ENCODE results near the gene MED13. TPM values are rescaled to one million over a fixed set of nuclear protein-coding genes. Genes with fewer than 3 reads are reported as not detected.

The MED13 gene, protein sequence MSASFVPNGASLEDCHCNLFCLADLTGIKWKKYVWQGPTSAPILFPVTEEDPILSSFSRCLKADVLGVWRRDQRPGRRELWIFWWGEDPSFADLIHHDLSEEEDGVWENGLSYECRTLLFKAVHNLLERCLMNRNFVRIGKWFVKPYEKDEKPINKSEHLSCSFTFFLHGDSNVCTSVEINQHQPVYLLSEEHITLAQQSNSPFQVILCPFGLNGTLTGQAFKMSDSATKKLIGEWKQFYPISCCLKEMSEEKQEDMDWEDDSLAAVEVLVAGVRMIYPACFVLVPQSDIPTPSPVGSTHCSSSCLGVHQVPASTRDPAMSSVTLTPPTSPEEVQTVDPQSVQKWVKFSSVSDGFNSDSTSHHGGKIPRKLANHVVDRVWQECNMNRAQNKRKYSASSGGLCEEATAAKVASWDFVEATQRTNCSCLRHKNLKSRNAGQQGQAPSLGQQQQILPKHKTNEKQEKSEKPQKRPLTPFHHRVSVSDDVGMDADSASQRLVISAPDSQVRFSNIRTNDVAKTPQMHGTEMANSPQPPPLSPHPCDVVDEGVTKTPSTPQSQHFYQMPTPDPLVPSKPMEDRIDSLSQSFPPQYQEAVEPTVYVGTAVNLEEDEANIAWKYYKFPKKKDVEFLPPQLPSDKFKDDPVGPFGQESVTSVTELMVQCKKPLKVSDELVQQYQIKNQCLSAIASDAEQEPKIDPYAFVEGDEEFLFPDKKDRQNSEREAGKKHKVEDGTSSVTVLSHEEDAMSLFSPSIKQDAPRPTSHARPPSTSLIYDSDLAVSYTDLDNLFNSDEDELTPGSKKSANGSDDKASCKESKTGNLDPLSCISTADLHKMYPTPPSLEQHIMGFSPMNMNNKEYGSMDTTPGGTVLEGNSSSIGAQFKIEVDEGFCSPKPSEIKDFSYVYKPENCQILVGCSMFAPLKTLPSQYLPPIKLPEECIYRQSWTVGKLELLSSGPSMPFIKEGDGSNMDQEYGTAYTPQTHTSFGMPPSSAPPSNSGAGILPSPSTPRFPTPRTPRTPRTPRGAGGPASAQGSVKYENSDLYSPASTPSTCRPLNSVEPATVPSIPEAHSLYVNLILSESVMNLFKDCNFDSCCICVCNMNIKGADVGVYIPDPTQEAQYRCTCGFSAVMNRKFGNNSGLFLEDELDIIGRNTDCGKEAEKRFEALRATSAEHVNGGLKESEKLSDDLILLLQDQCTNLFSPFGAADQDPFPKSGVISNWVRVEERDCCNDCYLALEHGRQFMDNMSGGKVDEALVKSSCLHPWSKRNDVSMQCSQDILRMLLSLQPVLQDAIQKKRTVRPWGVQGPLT (N-terminal part only)
- 6.3 and 9.2 TPM in 2 replicates for polyA plus RNA-seq (2012; rRNA removed)
- polyA plus RNA-seq (2012; cell fraction: cytosol; rRNA removed), result 8.7 and 9.3 TPM in 2 replicates
- 10.0 and 18.3 TPM in 2 replicates for polyA plus RNA-seq (2012; cell fraction: nucleus; rRNA removed)

DNA sequence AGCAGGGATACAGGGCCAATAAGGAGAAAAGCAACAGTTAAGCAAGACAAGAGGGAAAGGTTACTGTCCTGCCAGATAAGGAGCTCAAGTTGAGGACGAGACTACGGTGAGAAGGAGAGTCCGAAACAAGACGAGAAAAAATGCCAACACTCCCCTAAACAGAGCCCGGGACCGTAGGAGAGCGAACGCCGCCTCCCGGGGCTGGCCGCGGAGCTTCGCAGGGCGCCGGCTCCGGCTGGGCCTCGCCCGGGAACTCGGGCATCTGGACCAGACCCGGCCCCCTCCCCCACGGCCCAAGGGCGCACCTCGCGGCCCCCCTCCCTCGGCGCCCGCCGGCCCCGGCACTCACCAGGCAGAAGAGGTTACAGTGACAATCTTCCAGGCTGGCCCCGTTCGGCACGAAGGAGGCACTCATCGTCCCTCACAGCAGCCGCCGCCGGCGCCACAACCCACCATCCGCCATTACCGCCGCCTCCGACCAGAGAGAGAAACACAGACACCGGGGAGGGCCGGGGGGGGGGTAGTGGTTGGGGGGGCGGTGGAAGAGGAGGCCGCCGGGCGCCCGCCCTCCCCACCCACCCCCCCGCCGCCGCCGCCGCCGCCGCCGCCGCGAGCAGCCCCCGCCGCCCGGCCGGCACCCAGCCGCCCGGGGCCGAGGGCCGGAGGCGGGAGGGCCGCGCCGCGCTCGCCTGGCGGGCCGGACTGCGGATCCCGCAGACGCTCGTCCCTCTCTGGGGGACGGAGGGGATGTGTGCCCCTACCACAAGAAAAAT is at the start of gene MED13:
Gene MED13 (minus strand): TSS at position 488 of the 773 bp plus-strand sequence. CDS start 73 bp downstream, at position 415.
- POLR2A ChIA-PET, result interaction anchor here (1.1 kb wide), 1 partner anchor 11 kb away, joined by 5 read pairs; no protein-coding TSS in a partner anchor
- peaks cover 19% of the 10 kb centered on the region for H3F3A ChIP-seq (replicated peaks; ENCODE audit: insufficient read depth)
- peak; percentile 91 for DNase-seq
- TF ChIP-seq NRF1 (IDR thresholded peaks at IDR 0.05; ENCODE audit: low read depth, low read length) (no peak), SIN3A (IDR thresholded peaks at IDR 0.05; ENCODE audit: borderline replicate concordance, low read depth, low read length) (peak; percentile 80; the same call in 1 of the 2 replicates), NFIC (IDR thresholded peaks at IDR 0.05; ENCODE audit: borderline replicate concordance) (no peak), MEF2A (IDR thresholded peaks at IDR 0.05; ENCODE audit: borderline replicate concordance, low read depth) (no peak), TAF1 (IDR thresholded peaks at IDR 0.05; ENCODE audit: borderline replicate concordance, low read depth, low read length) (no peak), JUND (IDR thresholded peaks at IDR 0.05) (no peak), SMC3 (IDR thresholded peaks at IDR 0.05; ENCODE audit: low read depth, low read length) (no peak), RXRA (IDR thresholded peaks at IDR 0.05; ENCODE audit: borderline replicate concordance, low read depth) (no peak), EZH2phosphoT487 (IDR thresholded peaks at IDR 0.05; ENCODE audit: borderline replicate concordance, low read depth) (no peak), RFX5 (IDR thresholded peaks at IDR 0.05; ENCODE audit: low read length) (no peak), TEAD4 (IDR thresholded peaks at IDR 0.05; ENCODE audit: borderline replicate concordance, insufficient read depth) (0 out of 2 replicates have a peak, but pooled peaks have one; percentile 2)
- TF ChIP-seq, protein P1, sequence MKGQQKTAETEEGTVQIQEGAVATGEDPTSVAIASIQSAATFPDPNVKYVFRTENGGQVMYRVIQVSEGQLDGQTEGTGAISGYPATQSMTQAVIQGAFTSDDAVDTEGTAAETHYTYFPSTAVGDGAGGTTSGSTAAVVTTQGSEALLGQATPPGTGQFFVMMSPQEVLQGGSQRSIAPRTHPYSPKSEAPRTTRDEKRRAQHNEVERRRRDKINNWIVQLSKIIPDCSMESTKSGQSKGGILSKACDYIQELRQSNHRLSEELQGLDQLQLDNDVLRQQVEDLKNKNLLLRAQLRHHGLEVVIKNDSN (IDR thresholded peaks at IDR 0.05; ENCODE audit: borderline replicate concordance, low read depth), result no peak
- TF ChIP-seq, protein P2, sequence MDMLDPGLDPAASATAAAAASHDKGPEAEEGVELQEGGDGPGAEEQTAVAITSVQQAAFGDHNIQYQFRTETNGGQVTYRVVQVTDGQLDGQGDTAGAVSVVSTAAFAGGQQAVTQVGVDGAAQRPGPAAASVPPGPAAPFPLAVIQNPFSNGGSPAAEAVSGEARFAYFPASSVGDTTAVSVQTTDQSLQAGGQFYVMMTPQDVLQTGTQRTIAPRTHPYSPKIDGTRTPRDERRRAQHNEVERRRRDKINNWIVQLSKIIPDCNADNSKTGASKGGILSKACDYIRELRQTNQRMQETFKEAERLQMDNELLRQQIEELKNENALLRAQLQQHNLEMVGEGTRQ (IDR thresholded peaks at IDR 0.05; ENCODE audit: borderline replicate concordance, low read depth, low read length), result no peak
- TF ChIP-seq, protein P3, sequence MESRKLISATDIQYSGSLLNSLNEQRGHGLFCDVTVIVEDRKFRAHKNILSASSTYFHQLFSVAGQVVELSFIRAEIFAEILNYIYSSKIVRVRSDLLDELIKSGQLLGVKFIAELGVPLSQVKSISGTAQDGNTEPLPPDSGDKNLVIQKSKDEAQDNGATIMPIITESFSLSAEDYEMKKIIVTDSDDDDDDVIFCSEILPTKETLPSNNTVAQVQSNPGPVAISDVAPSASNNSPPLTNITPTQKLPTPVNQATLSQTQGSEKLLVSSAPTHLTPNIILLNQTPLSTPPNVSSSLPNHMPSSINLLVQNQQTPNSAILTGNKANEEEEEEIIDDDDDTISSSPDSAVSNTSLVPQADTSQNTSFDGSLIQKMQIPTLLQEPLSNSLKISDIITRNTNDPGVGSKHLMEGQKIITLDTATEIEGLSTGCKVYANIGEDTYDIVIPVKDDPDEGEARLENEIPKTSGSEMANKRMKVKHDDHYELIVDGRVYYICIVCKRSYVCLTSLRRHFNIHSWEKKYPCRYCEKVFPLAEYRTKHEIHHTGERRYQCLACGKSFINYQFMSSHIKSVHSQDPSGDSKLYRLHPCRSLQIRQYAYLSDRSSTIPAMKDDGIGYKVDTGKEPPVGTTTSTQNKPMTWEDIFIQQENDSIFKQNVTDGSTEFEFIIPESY (IDR thresholded peaks at IDR 0.05; ENCODE audit: borderline replicate concordance, low read depth), result no peak
- TF ChIP-seq, protein P4, sequence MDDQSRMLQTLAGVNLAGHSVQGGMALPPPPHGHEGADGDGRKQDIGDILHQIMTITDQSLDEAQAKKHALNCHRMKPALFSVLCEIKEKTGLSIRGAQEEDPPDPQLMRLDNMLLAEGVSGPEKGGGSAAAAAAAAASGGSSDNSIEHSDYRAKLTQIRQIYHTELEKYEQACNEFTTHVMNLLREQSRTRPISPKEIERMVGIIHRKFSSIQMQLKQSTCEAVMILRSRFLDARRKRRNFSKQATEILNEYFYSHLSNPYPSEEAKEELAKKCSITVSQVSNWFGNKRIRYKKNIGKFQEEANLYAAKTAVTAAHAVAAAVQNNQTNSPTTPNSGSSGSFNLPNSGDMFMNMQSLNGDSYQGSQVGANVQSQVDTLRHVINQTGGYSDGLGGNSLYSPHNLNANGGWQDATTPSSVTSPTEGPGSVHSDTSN (IDR thresholded peaks at IDR 0.05), result no peak
- TF ChIP-seq, protein P5, sequence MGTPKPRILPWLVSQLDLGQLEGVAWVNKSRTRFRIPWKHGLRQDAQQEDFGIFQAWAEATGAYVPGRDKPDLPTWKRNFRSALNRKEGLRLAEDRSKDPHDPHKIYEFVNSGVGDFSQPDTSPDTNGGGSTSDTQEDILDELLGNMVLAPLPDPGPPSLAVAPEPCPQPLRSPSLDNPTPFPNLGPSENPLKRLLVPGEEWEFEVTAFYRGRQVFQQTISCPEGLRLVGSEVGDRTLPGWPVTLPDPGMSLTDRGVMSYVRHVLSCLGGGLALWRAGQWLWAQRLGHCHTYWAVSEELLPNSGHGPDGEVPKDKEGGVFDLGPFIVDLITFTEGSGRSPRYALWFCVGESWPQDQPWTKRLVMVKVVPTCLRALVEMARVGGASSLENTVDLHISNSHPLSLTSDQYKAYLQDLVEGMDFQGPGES (IDR thresholded peaks at IDR 0.05; ENCODE audit: low read depth, low read length), result no peak
- TF ChIP-seq, protein P6, sequence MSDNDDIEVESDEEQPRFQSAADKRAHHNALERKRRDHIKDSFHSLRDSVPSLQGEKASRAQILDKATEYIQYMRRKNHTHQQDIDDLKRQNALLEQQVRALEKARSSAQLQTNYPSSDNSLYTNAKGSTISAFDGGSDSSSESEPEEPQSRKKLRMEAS (IDR thresholded peaks at IDR 0.05; ENCODE audit: low read depth), result no peak

More for the DNA sequence above, at the start of gene MED13:
- Histone ChIP-seq H3K27ac (ENCODE audit: low read depth in 2 of 2, low read length in 1 of 2) (peak within 1 kb of the TSS; percentile 96 to 99), H3K79me2 (ENCODE audit: insufficient read depth) (peaks cover 56% of the 10 kb centered on the region), H3K4me2 (peak within 1 kb of the TSS; percentile 78), H3K4me3 (ENCODE audit: low read depth in 2 of 2, low read length in 1 of 2) (peak within 1 kb of the TSS; percentile 90 to 95), H3K36me3 (replicated peaks in 1 of 2; ENCODE audit: control insufficient read depth in 1 of 2, insufficient read depth in 2 of 2, low read length in 1 of 2) (peaks cover 18 to 27% of the 10 kb centered on the region in 2 experiments), H3K9ac (peak within 1 kb of the TSS; percentile 98), H3K4me1 (ENCODE audit: control insufficient read depth in 1 of 2, insufficient read depth in 2 of 2, low read depth in 1 of 2, low read length in 1 of 2) (peaks cover 18 to 20% of the 10 kb centered on the region in 2 experiments; a peak in 3 of 4 replicates), H3K9me2 (no peaks in the 10 kb centered on the region), H2AFZ (ENCODE audit: low read depth) (peak within 1 kb of the TSS; percentile 88; the same call in 1 of the 2 replicates), H3K27me3 (ENCODE audit: insufficient read depth) (no peaks in the 10 kb centered on the region), H4K20me1 (ENCODE audit: insufficient read depth) (peaks cover 49% of the 10 kb centered on the region), H3K9me3 (no peaks in the 10 kb centered on the region)
- 1% methylated on average over 46 of the region's 79 CpGs for WGBS (ENCODE audit: low lambda C conversion rate)
- CTCF ChIA-PET, result interaction anchor here (0.6 to 1.1 kb wide), 8 partner anchors 12 to 652 kb away, joined by 3 to 7 read pairs (median 4); no protein-coding TSS in a partner anchor

Measured in SK-N-SH (cell line).